Measurements from ENCODE around the gene AOAH.

The AOAH gene

GRCh38 chr7:36478745-36479144 is 245.5 kb downstream of the AOAH start (continued):
- no peak for TF ChIP-seq ISL1 (CRISPR knock-in tag; IDR thresholded peaks at IDR 0.05)
- TF ChIP-seq, protein P1, sequence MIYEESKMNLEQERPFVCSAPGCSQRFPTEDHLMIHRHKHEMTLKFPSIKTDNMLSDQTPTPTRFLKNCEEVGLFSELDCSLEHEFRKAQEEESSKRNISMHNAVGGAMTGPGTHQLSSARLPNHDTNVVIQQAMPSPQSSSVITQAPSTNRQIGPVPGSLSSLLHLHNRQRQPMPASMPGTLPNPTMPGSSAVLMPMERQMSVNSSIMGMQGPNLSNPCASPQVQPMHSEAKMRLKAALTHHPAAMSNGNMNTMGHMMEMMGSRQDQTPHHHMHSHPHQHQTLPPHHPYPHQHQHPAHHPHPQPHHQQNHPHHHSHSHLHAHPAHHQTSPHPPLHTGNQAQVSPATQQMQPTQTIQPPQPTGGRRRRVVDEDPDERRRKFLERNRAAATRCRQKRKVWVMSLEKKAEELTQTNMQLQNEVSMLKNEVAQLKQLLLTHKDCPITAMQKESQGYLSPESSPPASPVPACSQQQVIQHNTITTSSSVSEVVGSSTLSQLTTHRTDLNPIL (CRISPR knock-in tag; IDR thresholded peaks at IDR 0.05; ENCODE audit: low read depth), result no peak

- TF ChIP-seq TOX (CRISPR knock-in tag; IDR thresholded peaks at IDR 0.05; ENCODE audit: borderline replicate concordance) (no peak), ZC3H10 (CRISPR knock-in tag; IDR thresholded peaks at IDR 0.05) (no peak), OSR1 (CRISPR knock-in tag; IDR thresholded peaks at IDR 0.05) (no peak), BACH2 (CRISPR knock-in tag; IDR thresholded peaks at IDR 0.05; ENCODE audit: borderline replicate concordance) (no peak), ESRRG (CRISPR knock-in tag; IDR thresholded peaks at IDR 0.05) (no peak), GLIS3 (CRISPR knock-in tag; IDR thresholded peaks at IDR 0.05) (no peak), ZNF8 (CRISPR knock-in tag; IDR thresholded peaks at IDR 0.05) (no peak), ZFP3 (CRISPR knock-in tag; IDR thresholded peaks at IDR 0.05) (no peak), TSHZ2 (CRISPR knock-in tag; IDR thresholded peaks at IDR 0.05) (no peak), PPARA (CRISPR knock-in tag; IDR thresholded peaks at IDR 0.05; ENCODE audit: borderline replicate concordance) (no peak), ZNF565 (CRISPR knock-in tag; conservative IDR thresholded peaks at IDR 0.05; ENCODE audit: low read depth) (no peak), SNAI2 (CRISPR knock-in tag; IDR thresholded peaks at IDR 0.05) (no peak), ZFP30 (CRISPR knock-in tag; IDR thresholded peaks at IDR 0.05) (no peak), PATZ1 (CRISPR knock-in tag; IDR thresholded peaks at IDR 0.05; ENCODE audit: borderline replicate concordance) (no peak), ISL1 (CRISPR knock-in tag; IDR thresholded peaks at IDR 0.05) (no peak), CSRNP3 (CRISPR knock-in tag; IDR thresholded peaks at IDR 0.05) (no peak), TCF4 (CRISPR knock-in tag; IDR thresholded peaks at IDR 0.05; ENCODE audit: borderline replicate concordance) (no peak), CSDC2 (CRISPR knock-in tag; IDR thresholded peaks at IDR 0.05) (no peak), RARB (CRISPR knock-in tag; IDR thresholded peaks at IDR 0.05) (no peak)
- no peak for ATAC-seq
Observed at GRCh38 chr7:36475381-36475780, 248.9 kb downstream of the AOAH start.

GRCh38 chr7:36475011-36475342 is 249.3 kb downstream of the AOAH start:
- no peak for ATAC-seq
- TF ChIP-seq TSHZ2 (CRISPR knock-in tag; IDR thresholded peaks at IDR 0.05), result no peak
- no peak for TF ChIP-seq TOX (CRISPR knock-in tag; IDR thresholded peaks at IDR 0.05; ENCODE audit: borderline replicate concordance)
- no peak for TF ChIP-seq ZC3H10 (CRISPR knock-in tag; IDR thresholded peaks at IDR 0.05)
- no peak for TF ChIP-seq ZNF565 (CRISPR knock-in tag; conservative IDR thresholded peaks at IDR 0.05; ENCODE audit: low read depth)
- no peak for TF ChIP-seq TCF4 (CRISPR knock-in tag; IDR thresholded peaks at IDR 0.05; ENCODE audit: borderline replicate concordance)
- TF ChIP-seq, protein P1 (CRISPR knock-in tag; IDR thresholded peaks at IDR 0.05; ENCODE audit: low read depth), result no peak
- TF ChIP-seq SNAI2 (CRISPR knock-in tag; IDR thresholded peaks at IDR 0.05), result no peak
- no peak for TF ChIP-seq ZNF70 (CRISPR knock-in tag; IDR thresholded peaks at IDR 0.05)
- no peak for TF ChIP-seq OSR1 (CRISPR knock-in tag; IDR thresholded peaks at IDR 0.05)
- TF ChIP-seq RARB (CRISPR knock-in tag; IDR thresholded peaks at IDR 0.05), result no peak
- no peak for TF ChIP-seq ESRRG (CRISPR knock-in tag; IDR thresholded peaks at IDR 0.05)
- TF ChIP-seq ZNF8 (CRISPR knock-in tag; IDR thresholded peaks at IDR 0.05), result no peak
- TF ChIP-seq BACH2 (CRISPR knock-in tag; IDR thresholded peaks at IDR 0.05; ENCODE audit: borderline replicate concordance), result no peak

All from SK-N-SH treated with all-trans-retinoic acid at 6 μM for 48 hours (cell line).